Stimulated activated CD4-positive, alpha-beta T cell treated with anti-CD3 and anti-CD28 coated beads, Interleukin-12 subunit alpha, Interleukin-12 subunit beta, amount 100 ng/mL, for 24 hours (primary cell): ENCODE results near the gene RRAS.
"Not testable (repeated sequence)": the region's sequence is repeated elsewhere in the genome, so short reads cannot be mapped to it uniquely, and the experiment has no call there.

ENCODE experiments used
- DNase-seq, 2 experiments: peaks; one replicate each; pipeline ENCODE4 v3.0.0-alpha.2; 2020; ENCODE audit warnings: low read depth in 2 of 2

The RRAS gene

GRCh38 chr19:49632576-49632975, 7.4 kb downstream of the RRAS start:
- DNase-seq: no peak

GRCh38 chr19:49631610-49632192, 8.2 kb downstream of the RRAS start:
- no peak for DNase-seq

- no peak for DNase-seq
Observed at GRCh38 chr19:49631014-49631588, 8.8 kb downstream of the RRAS start.

GRCh38 chr19:49629659-49630058, 10.3 kb downstream of the RRAS start:
- no peak for DNase-seq

GRCh38 chr19:49626226-49626625, 13.7 kb downstream of the RRAS start:
- DNase-seq: no peak

GRCh38 chr19:49624967-49625910, 14.7 kb downstream of the RRAS start:
- no peak for DNase-seq

GRCh38 chr19:49617860-49618259, 22.1 kb downstream of the RRAS start:
- DNase-seq: not testable (repeated sequence)

GRCh38 chr19:49616945-49617344, 23.0 kb downstream of the RRAS start:
- DNase-seq: no peak

GRCh38 chr19:49616532-49616931, 23.4 kb downstream of the RRAS start:
- no peak for DNase-seq

- no peak for DNase-seq
Observed at GRCh38 chr19:49615861-49616260, 24.1 kb downstream of the RRAS start.

GRCh38 chr19:49614096-49614833, 25.7 kb downstream of the RRAS start:
- DNase-seq: no peak

GRCh38 chr19:49613374-49613773, 26.6 kb downstream of the RRAS start:
- DNase-seq: no peak

GRCh38 chr19:49609499-49610092, 30.3 kb downstream of the RRAS start:
- no peak for DNase-seq

- DNase-seq: no peak
Observed at GRCh38 chr19:49605605-49606004, 34.3 kb downstream of the RRAS start.

GRCh38 chr19:49602806-49603205, 37.1 kb downstream of the RRAS start:
- DNase-seq: no peak

- DNase-seq: no peak
Observed at GRCh38 chr19:49601482-49602038, 38.4 kb downstream of the RRAS start.

GRCh38 chr19:49599378-49600295, 40.3 kb downstream of the RRAS start:
- no peak for DNase-seq

GRCh38 chr19:49597703-49597974, 42.3 kb downstream of the RRAS start:
- DNase-seq: no peak

- no peak for DNase-seq
Observed at GRCh38 chr19:49596954-49597702, 42.8 kb downstream of the RRAS start.

GRCh38 chr19:49596407-49596806, 43.5 kb downstream of the RRAS start:
- no peak for DNase-seq
